Naive thymus-derived CD4-positive, alpha-beta T cell (primary cell): Measurements from ENCODE around the gene SHISA8. TPM values are rescaled to one million over a fixed set of nuclear protein-coding genes. Genes with fewer than 3 reads are reported as not detected.
A peak's percentile ranks its signal among the peaks of the same experiment; 100 is the strongest.

Experiments
- ATAC-seq: fragments of 150-1000 bp; cut with Tn5 transposase; 2 replicates; pipeline ENCODE4 v1.10.0; 2021; ENCODE audit warnings: mild to moderate bottlenecking, moderate library complexity
- CTCF ChIA-PET: fragments of 350-600 bp; sonication (Branson Sonifier 250); formaldehyde crosslinking; loops from one replicate; lab custom pipeline; 2021; ENCODE audit warnings: antibody characterized with exemption; lab: Charles Lee
- POLR2A ChIA-PET: fragments of 350-600 bp; sonication (Branson Sonifier 250); formaldehyde crosslinking; loops from one replicate; lab custom pipeline; 2021; ENCODE audit warnings: antibody characterized with exemption, inconsistent platforms; lab: Charles Lee
- DNase-seq, 9 donors: peaks; one replicate each; pipeline versions ENCODE4 v3.0.0 to v3.0.0-alpha.2; 2020 to 2022; ENCODE audit warnings: mixed read lengths in 1 of 9
- H3K27ac ChIP-seq: one replicate; pipeline ENCODE4 v1.7.0; 2013; ENCODE audit warnings: mild to moderate bottlenecking, low read depth, low read length, moderate library complexity
- H3K27me3 ChIP-seq, 2 donors: one replicate each; pipeline ENCODE4 v1.7.0; 2013; ENCODE audit warnings: low read length in 2 of 2, mild to moderate bottlenecking in 2 of 2, moderate library complexity in 2 of 2; ENCODE audit not compliant: control insufficient read depth in 2 of 2, insufficient read depth in 2 of 2
- H3K36me3 ChIP-seq, 3 experiments: 1 replicate in 2 of 3; 2 replicates in 1 of 3; pipeline ENCODE4 v1.7.0; 2013; ENCODE audit warnings: low read length in 3 of 3, mild to moderate bottlenecking in 3 of 3, moderate library complexity in 1 of 3; ENCODE audit not compliant: insufficient read depth in 3 of 3, control insufficient read depth in 2 of 3
- H3K4me1 ChIP-seq, 2 donors: one replicate each; pipeline ENCODE4 v1.7.0; 2013; ENCODE audit warnings: low read length in 2 of 2, mild to moderate bottlenecking in 2 of 2, moderate library complexity in 1 of 2; ENCODE audit not compliant: control insufficient read depth in 2 of 2, insufficient read depth in 2 of 2
- H3K4me3 ChIP-seq: 2 replicates; pipeline ENCODE4 v1.7.0; 2013; ENCODE audit warnings: mild to moderate bottlenecking, low read length
- H3K9me3 ChIP-seq, 3 experiments: 1 replicate in 2 of 3; 2 replicates in 1 of 3; pipeline ENCODE4 v1.7.0; 2013; ENCODE audit warnings: low read length in 3 of 3; ENCODE audit not compliant: control insufficient read depth in 2 of 3
- H3K27ac Mint-ChIP-seq, 9 donors: one replicate each; pipeline ENCODE4 v1.8.0; 2020 to 2022; ENCODE audit warnings: mixed read lengths in 9 of 9, mild to moderate bottlenecking in 8 of 9, moderate library complexity in 5 of 9, inconsistent platforms in 2 of 9
- H3K27me3 Mint-ChIP-seq, 5 donors: one replicate each; pipeline ENCODE4 v1.8.0; 2021 to 2022; ENCODE audit warnings: mixed read lengths in 5 of 5, mild to moderate bottlenecking in 1 of 5
- H3K36me3 Mint-ChIP-seq, 5 donors: one replicate each; pipeline ENCODE4 v1.8.0; 2020 to 2022; ENCODE audit warnings: mixed read lengths in 5 of 5, mild to moderate bottlenecking in 3 of 5, inconsistent platforms in 1 of 5
- H3K4me1 Mint-ChIP-seq, 7 donors: one replicate each; pipeline ENCODE4 v1.8.0; 2020 to 2022; ENCODE audit warnings: mixed read lengths in 7 of 7, mild to moderate bottlenecking in 3 of 7, inconsistent platforms in 1 of 7
- H3K4me3 Mint-ChIP-seq, 10 donors: one replicate each; pipeline ENCODE4 v1.8.0; 2020 to 2022; ENCODE audit warnings: mild to moderate bottlenecking in 10 of 10, mixed read lengths in 10 of 10, moderate library complexity in 6 of 10, inconsistent platforms in 2 of 10
- H3K9me3 Mint-ChIP-seq, 11 donors: one replicate each; pipeline ENCODE4 v1.8.0; 2020 to 2022; ENCODE audit warnings: mixed read lengths in 11 of 11, mild to moderate bottlenecking in 4 of 11, inconsistent platforms in 1 of 11, moderate library complexity in 1 of 11
- intact Hi-C, 2 donors: fragments of 100-400 bp; cut with micrococcal nuclease; formaldehyde crosslinking; loops; one replicate each; pipeline ENCODE4 v1.15.1; 2023
- polyA plus RNA-seq, 2 donors: library from polyadenylated mRNA; unstranded; fragments of 300-500 nt; fragmentation: Illumina TruSeq; gene quantifications; one replicate each; pipeline ENCODE4 v1.2.3, GENCODE V29; 2021
- total RNA-seq, 6 experiments: library from RNA in 5 of 6; stranded (reverse) in 5 of 6; gene quantifications; 1 replicate in 5 of 6; 2 replicates in 1 of 6; pipeline ENCODE4 v1.2.3 and lab custom pipeline; 2021 to 2026

The SHISA8 gene
- total and polyA plus RNA-seq, 7 experiments from 2014 or later: 0.34 to 0.58 (median 0.54) TPM; not detected in 4

DNA sequence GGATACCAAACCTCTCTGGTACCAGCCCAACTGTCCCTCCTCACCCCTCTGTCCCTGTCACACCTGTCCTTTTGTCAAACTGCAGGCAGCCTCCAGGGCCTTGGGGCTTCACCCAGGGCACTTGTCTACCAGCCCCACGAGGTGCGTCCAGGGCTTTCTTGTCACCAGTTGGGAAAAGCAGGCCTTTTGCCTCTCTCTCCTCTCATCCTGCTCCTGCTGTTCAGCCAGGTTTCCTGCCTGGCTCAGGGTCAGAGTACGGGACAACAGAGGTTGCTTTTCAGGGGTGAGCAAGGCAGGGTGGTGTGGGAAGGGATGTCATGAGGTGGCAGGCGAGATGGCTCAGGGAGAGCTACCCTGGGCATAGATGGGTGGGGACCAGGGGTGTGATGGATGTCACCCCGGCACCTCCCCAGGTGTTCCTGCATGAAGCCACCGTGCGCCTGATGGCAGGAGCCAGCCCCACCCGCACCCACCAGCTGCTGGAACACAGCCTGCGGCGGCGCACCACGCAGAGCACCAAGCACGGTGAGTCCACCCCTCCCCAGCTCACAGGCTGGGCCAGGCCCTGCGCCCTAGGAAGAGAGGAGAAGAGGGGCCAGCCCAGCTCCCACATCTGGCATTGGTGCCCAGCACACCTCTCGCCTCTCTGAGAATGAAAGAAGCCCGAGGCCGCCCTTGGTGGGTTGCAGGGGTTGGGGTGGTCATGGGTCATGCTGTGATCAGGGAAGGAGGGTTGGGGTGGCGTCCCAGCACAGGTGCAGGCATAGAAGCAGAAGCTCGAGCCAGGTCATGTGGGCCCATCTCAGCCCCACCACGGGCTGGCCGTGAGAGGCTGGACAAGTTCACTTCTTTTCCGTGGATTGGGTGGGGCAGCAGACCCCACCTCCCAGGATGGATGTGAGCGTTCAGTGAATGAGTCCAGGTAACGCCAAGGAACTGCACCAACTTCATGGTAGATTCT lies 10.1 kb downstream of the SHISA8 start:
- Mint-ChIP-seq H3K4me3 (no peak overlapping the region), H3K27me3 (peaks cover 4 to 12% (median 5%) of the 10 kb centered on the region in 5 donors), H3K27ac (peak overlapping the region in 1 of 9 donors; percentile 15), H3K4me1 (peaks cover 4 to 21% (median 18%) of the 10 kb centered on the region in 7 donors), H3K9me3 (no peaks in the 10 kb centered on the region), H3K36me3 (peaks cover 0 to 15% (median 0%) of the 10 kb centered on the region in 5 donors)
- no peak for ATAC-seq
- H3K4me3 ChIP-seq: no peak overlapping the region
- H3K27ac ChIP-seq: no peak overlapping the region
- intact Hi-C loops: loop anchor here in 1 of 2 donors (5.0 kb wide), 1 partner anchor 32 kb away; no protein-coding TSS in a partner anchor
- H3K9me3 ChIP-seq: no peaks in the 10 kb centered on the region
- H3K4me1 ChIP-seq: peaks cover 14 to 19% of the 10 kb centered on the region in 2 donors
- no peaks in the 10 kb centered on the region for H3K27me3 ChIP-seq
- no peak for DNase-seq
- CTCF ChIA-PET: interaction anchor here (0.5 kb wide), 1 partner anchor 105 kb away, joined by 4 read pairs; no protein-coding TSS in a partner anchor
- peaks cover 0 to 55% (median 6%) of the 10 kb centered on the region in 3 experiments for H3K36me3 ChIP-seq
- POLR2A ChIA-PET: interaction anchor here (0.8 to 1.2 kb wide), 2 partner anchors 10 to 20 kb away, joined by 3 read pairs; no protein-coding TSS in a partner anchor

DNA sequence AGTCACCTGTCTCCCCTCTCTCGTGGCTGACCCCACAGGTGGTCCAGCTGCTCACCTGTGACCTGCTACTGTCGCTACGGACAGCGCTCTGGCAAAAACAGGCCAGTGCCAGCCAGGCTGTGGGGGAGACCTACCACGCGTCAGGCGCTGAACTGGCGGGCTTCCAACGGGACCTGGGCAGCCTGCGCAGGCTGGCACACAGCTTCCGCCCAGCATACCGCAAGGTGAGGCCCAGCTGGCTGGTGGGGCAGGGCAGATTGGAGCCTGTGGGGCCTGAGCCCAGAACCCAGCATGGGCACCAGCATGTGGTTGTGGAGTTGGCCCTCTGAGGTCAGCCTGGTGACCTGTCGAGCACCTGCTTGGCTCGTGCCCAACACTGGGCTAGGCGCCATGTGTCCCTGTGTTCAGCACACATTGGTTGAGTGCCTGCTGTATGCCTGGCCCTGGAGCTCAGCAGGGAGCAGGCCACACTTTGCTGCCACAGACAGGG lies 11.9 kb downstream of the SHISA8 start:
- H3K36me3 ChIP-seq: peaks cover 0 to 73% (median 10%) of the 10 kb centered on the region in 3 experiments
- intact Hi-C loops: no loop called here
- Mint-ChIP-seq H3K9me3 (no peaks in the 10 kb centered on the region), H3K4me1 (peaks cover 0 to 8% (median 5%) of the 10 kb centered on the region in 7 donors), H3K36me3 (peaks cover 0 to 24% (median 0%) of the 10 kb centered on the region in 5 donors), H3K27me3 (no peaks in the 10 kb centered on the region), H3K27ac (no peak overlapping the region), H3K4me3 (no peak overlapping the region)
- no peak overlapping the region for H3K4me3 ChIP-seq
- ATAC-seq (no peak), DNase-seq (no peak)
- no peaks in the 10 kb centered on the region for H3K9me3 ChIP-seq
- H3K27ac ChIP-seq: no peak overlapping the region
- H3K4me1 ChIP-seq: peaks cover 2 to 5% of the 10 kb centered on the region in 2 donors
- no peaks in the 10 kb centered on the region for H3K27me3 ChIP-seq
- ChIA-PET POLR2A (no interaction called here), CTCF (interaction anchor here (0.6 kb wide), 1 partner anchor 64 kb away, joined by 3 read pairs; no protein-coding TSS in a partner anchor)

DNA sequence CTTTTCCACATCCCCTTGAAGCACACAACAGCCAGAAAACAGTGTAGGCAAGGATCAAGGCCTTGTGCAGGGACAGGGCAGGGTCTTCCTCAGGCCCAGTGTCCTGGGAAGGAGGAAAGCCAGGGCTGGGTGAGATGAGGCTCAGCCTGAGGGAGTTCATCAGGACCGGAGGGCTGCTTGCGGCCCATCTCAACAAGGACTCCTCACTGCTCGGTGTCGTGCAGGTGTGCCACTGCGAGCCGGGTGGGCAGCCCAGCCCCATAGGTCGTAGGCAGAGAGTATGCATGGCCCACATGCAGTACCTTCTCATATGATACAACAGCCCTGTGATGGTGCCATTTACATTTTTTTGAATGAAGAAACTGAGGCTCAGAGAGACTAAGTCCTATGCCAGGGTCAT lies 12.9 kb downstream of the SHISA8 start:
- no peak for ATAC-seq
- POLR2A ChIA-PET: no interaction called here
- no peaks in the 10 kb centered on the region for H3K4me1 Mint-ChIP-seq
- Histone ChIP-seq H3K27me3 (no peaks in the 10 kb centered on the region), H3K27ac (no peak overlapping the region), H3K36me3 (peaks cover 0 to 82% (median 13%) of the 10 kb centered on the region in 3 experiments), H3K4me1 (no peaks in the 10 kb centered on the region), H3K9me3 (no peaks in the 10 kb centered on the region), H3K4me3 (no peak overlapping the region)
- no peaks in the 10 kb centered on the region for H3K27me3 Mint-ChIP-seq
- H3K27ac Mint-ChIP-seq: no peak overlapping the region
- no peak for DNase-seq
- no peaks in the 10 kb centered on the region for H3K9me3 Mint-ChIP-seq
- no peak overlapping the region for H3K4me3 Mint-ChIP-seq
- intact Hi-C loops: no loop called here
- CTCF ChIA-PET: no interaction called here
- H3K36me3 Mint-ChIP-seq: peaks cover 0 to 32% (median 4%) of the 10 kb centered on the region in 5 donors

DNA sequence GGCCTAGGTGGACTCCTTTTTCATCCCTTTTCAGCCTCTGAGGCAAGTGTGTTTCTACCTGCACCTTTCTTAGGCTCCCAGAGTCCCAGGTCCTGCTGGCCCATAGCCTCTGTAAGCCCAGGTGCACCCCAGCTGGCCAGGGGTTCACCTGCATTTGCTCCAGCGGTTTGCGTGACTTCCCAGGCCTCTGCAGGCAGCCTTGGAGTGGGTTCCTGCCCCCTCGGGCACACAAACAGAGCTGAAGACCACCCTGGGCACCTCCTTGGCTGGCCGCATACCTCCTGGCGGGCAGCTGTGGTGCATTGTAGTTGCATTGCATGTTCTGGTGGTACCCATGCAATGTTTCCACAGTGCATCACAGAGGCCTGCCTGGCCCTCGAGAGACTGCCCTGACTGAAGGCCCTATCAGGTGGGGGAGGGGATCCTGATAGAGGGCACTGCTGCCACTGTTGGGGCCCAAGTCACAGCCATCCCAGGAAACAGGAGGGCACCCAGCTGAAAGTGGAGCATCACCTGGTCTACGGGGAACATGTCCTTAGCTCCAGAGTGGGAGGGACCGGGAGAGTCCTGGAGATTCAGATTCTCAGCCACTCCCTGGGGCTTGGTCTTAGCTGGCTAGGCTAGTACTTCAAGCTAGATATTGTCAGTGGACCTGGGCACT lies 14.1 kb downstream of the SHISA8 start:
- peaks cover 0 to 37% (median 8%) of the 10 kb centered on the region in 5 donors for H3K36me3 Mint-ChIP-seq
- Histone ChIP-seq H3K4me1 (no peaks in the 10 kb centered on the region), H3K9me3 (no peaks in the 10 kb centered on the region), H3K27ac (no peak overlapping the region), H3K36me3 (peaks cover 0 to 92% (median 17%) of the 10 kb centered on the region in 3 experiments), H3K4me3 (no peak overlapping the region), H3K27me3 (no peaks in the 10 kb centered on the region)
- ATAC-seq (no peak), DNase-seq (no peak)
- no peaks in the 10 kb centered on the region for H3K4me1 Mint-ChIP-seq
- no peak overlapping the region for H3K4me3 Mint-ChIP-seq
- H3K27me3 Mint-ChIP-seq: no peaks in the 10 kb centered on the region
- intact Hi-C loops: no loop called here
- CTCF ChIA-PET: interaction anchor here (0.6 kb wide), 1 partner anchor 514 kb away, joined by 3 read pairs; no protein-coding TSS in a partner anchor
- POLR2A ChIA-PET: no interaction called here
- no peaks in the 10 kb centered on the region for H3K9me3 Mint-ChIP-seq
- H3K27ac Mint-ChIP-seq: no peak overlapping the region

DNA sequence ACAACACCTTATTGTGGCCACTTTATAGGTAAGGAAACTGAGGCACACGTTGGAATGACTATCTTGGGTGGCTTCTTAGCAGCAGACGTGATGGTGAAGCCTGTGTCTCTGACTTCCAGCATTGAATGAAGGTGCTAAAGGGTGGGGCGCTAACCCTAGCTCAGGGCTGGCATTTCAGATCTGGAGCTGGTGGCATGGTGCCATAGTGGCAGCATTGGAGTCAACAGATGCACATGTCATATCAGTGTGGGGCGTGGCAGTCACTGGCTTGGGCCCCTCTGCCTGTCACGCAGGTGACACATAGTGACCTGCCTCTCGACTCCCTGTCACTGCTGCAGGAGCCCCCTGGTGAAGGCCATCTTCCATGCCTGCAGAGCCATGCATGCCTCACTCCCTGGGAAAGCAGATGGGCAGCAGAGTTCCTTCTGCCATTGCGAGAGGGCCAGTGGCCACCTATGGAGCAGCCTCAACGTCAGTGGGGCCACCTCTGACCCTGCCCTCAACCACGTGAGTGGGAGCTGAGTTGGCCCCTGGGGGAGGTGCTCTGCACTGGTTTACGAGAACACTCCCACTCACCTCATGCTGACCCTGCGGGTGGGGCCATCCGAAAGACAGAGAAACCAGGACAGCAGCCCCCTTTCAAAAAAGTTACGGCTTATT lies 14.8 kb downstream of the SHISA8 start:
- ChIA-PET POLR2A (no interaction called here), CTCF (no interaction called here)
- H3K27ac Mint-ChIP-seq: no peak overlapping the region

DNA sequence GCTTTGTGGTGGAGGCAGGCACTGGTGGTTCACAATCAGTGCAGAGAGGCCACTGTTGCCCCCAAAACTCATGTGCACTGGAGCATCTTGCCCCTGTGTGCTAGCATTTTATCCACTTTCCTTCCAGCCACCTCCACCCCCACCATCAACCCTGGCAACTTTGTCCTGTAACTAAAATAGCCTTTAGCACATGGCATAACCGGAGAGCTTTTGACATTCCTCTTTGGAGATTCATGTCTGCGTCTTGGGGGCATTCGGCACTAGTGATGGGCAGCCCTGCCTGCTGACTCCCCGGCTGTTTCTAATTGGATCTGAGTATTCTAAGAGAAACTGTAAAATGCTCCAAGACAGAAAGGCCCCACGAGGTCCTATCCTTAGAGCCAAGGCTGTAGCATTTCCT lies 15.8 kb downstream of the SHISA8 start:
- peaks cover 0 to 86% (median 25%) of the 10 kb centered on the region in 3 experiments for H3K36me3 ChIP-seq
- CTCF ChIA-PET: no interaction called here
- H3K27ac Mint-ChIP-seq: no peak overlapping the region

More for the DNA sequence above, 14.8 kb downstream of the SHISA8 start:
- Histone ChIP-seq H3K4me1 (no peaks in the 10 kb centered on the region), H3K36me3 (peaks cover 0 to 86% (median 17%) of the 10 kb centered on the region in 3 experiments), H3K27ac (no peak overlapping the region), H3K27me3 (no peaks in the 10 kb centered on the region), H3K9me3 (no peaks in the 10 kb centered on the region), H3K4me3 (no peak overlapping the region)
- H3K4me1 Mint-ChIP-seq: no peaks in the 10 kb centered on the region
- peaks cover 0 to 34% (median 8%) of the 10 kb centered on the region in 5 donors for H3K36me3 Mint-ChIP-seq
- DNase-seq (no peak), ATAC-seq (no peak)
- no peaks in the 10 kb centered on the region for H3K9me3 Mint-ChIP-seq
- no peaks in the 10 kb centered on the region for H3K27me3 Mint-ChIP-seq
- intact Hi-C loops: no loop called here
- H3K4me3 Mint-ChIP-seq: no peak overlapping the region

More for the DNA sequence above, 15.8 kb downstream of the SHISA8 start:
- no peaks in the 10 kb centered on the region for H3K4me1 Mint-ChIP-seq
- no peak overlapping the region for H3K27ac ChIP-seq
- no peak overlapping the region for H3K4me3 ChIP-seq
- DNase-seq (no peak), ATAC-seq (no peak)
- no peaks in the 10 kb centered on the region for H3K27me3 Mint-ChIP-seq
- intact Hi-C loops: no loop called here
- H3K4me1 ChIP-seq: no peaks in the 10 kb centered on the region
- no peaks in the 10 kb centered on the region for H3K27me3 ChIP-seq
- no peaks in the 10 kb centered on the region for H3K9me3 ChIP-seq
- H3K36me3 Mint-ChIP-seq: peaks cover 0 to 35% (median 8%) of the 10 kb centered on the region in 5 donors
- H3K4me3 Mint-ChIP-seq: no peak overlapping the region
- H3K9me3 Mint-ChIP-seq: no peaks in the 10 kb centered on the region
- POLR2A ChIA-PET: no interaction called here
